COLO668 (cell line): ENCODE results near the gene CYP21A2.
"Not testable (repeated sequence)": the region's sequence is repeated elsewhere in the genome, so short reads cannot be mapped to it uniquely, and the experiment has no call there.

Experiments used
- DNase-seq: peaks from one replicate; lab custom pipeline; 2025; ENCODE audit not compliant: unreplicated experiment; lab: John Stamatoyannopoulos, UW

The CYP21A2 gene

DNA sequence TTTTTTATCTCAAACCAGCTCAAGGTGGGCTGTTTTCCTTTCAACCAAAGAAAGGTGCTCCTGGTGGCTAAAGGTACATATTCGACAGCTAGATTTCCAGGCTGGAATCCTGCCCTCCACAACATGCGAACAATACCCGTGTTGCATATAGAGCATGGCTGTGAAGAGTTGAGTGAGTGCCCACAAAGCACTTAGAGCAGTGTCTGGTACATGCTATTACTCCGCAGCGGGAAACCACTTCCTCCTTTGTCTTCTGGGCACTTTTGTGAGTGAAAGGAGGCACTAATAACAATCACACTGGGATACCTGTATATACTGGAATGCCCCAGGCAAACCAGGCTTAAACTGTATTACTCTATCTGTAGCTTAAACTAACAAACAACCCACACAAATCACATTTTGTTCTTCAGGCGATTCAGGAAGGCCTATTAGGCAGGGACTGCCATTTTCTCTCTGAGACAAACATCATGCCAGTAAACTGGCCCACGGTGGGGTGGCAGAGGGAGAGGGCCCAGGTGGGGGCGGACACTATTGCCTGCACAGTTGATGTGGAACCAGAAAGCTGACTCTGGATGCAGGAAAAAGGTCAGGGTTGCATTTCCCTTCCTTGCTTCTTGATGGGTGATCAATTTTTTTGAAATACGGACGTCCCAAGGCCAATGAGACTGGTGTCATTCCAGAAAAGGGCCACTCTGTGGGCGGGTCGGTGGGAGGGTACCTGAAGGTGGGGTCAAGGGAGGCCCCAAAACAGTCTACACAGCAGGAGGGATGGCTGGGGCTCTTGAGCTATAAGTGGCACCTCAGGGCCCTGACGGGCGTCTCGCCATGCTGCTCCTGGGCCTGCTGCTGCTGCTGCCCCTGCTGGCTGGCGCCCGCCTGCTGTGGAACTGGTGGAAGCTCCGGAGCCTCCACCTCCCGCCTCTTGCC lies at the start of gene CYP21A2:
Gene CYP21A2, plus strand, starts transcription at position 818 of the 927 bp plus-strand sequence. Its CDS starts 8 bp downstream, at position 826.
- DNase-seq = not testable (repeated sequence)

DNA sequence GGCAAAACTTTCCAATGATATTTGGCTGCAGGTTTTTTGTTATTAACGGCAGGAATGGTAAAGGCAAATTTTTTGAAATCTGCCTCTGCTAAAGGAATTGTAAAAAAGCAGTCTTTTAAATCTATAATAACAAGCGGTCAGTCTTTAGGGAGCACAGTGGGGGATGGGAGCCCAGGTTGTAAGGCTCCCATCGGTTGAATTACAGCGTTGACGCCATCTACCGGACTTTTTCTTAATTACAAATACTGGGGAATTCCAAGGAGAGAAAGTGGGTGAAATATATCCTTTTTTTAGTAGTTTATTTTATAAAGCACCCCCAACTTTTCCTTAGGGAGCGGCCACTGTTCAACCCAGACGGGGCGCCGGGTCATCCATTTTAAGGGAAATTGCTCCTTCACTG lies 48.9 kb upstream of the CYP21A2 start:
- DNase-seq = not testable (repeated sequence)

DNA sequence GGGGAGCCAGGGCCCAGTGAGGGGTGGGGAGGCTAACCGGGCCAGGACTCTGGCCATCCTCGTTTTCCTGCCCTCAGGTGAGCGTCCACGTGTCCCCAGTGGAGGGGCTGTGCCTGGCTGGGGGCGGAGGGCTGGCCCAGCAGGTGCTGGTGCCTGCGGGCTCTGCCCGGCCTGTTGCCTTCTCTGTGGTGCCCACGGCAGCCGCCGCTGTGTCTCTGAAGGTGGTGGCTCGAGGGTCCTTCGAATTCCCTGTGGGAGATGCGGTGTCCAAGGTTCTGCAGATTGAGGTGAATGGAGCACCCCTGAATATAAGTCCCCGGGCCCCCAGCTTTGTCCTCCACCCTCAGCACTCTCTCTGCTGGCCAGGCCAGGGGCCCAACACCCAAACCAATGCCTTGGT lies 43.8 kb upstream of the CYP21A2 start:
- not testable (repeated sequence) for DNase-seq

DNA sequence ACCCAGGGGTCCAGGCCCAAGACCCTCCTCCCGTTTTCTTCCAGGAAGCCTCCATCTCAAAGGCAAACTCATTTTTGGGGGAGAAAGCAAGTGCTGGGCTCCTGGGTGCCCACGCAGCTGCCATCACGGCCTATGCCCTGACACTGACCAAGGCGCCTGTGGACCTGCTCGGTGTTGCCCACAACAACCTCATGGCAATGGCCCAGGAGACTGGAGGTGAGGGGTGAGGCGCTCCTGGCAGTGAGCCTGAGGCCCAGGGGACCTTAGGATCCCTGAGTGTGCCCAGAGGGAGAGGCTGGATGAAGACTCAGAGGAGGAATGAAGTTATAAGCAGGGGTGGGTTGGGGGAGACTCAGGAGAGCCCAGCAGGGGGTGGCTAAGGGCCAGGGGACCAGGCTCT lies 41.8 kb upstream of the CYP21A2 start:
- not testable (repeated sequence) for DNase-seq

DNA sequence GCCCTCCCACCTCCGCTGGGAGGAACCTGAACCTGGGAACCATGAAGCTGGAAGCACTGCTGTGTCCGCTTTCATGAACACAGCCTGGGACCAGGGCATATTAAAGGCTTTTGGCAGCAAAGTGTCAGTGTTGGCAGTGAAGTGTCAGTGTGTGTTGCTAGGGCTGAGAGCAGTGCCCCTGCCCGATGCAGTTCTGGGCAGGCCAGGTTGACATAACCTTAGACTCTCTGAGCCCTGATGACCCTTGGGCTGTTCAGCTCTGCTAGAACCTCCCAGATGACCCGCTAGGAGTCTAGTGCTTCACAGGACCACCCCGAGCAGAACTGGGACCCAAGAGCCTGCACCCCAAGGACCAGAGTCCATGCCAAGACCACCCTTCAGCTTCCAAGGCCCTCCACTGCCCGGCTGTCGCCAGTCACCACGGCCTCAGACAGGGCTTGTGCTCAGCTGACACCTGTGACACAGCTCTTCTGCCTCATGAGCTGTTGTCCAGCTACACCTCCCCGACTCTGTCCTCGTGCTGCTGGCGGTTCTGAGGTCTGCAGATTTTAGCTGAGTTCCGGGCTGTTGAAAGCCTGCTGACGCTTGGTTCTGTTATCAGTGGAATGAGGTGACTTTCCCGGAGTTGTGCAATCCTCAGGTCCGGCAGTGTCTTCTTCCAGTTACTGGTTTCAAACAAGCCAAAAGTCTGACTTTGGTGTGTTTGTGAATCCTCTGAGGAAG lies 35.5 kb upstream of the CYP21A2 start:
- not testable (repeated sequence) for DNase-seq

DNA sequence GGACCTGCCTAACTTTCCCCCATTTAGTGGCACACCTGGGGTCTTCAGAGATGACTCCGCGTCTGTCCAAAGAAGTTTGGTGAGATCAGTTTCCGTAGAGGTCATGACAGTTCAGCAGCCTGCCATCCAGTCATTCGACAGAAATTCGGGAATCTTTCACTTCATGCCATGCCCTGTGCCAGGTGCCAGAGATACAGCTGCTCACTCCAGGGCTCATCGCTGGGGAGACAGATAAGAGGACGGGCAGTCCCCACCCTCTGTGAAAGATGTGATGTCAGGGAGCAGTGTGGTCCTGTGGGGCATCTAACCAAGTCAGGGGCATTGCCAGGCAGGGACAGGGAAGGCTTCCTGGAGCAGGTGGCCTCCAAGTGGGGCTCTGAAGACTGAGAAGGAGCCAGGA lies 34.9 kb upstream of the CYP21A2 start:
- DNase-seq = not testable (repeated sequence)

DNA sequence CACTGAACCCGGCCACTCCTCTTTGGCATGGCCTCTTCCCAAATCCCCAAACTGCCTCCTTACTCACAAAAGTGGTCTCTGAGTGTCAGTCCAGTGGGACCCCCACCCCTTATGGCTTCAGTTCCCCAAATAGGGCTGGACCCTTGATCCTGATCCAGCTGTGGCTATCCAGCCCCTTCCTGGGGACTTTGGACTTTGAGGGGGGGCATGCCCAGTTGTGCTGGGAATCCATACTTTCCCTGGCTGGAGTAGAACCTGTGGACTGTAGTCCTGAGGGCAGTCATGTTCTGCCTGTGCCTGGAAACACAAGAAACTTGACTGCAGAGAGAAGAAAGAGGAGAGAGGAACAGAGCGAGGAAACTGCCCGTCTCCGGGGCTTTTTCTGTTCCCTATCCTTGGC lies 33.8 kb upstream of the CYP21A2 start:
- DNase-seq = not testable (repeated sequence)

DNA sequence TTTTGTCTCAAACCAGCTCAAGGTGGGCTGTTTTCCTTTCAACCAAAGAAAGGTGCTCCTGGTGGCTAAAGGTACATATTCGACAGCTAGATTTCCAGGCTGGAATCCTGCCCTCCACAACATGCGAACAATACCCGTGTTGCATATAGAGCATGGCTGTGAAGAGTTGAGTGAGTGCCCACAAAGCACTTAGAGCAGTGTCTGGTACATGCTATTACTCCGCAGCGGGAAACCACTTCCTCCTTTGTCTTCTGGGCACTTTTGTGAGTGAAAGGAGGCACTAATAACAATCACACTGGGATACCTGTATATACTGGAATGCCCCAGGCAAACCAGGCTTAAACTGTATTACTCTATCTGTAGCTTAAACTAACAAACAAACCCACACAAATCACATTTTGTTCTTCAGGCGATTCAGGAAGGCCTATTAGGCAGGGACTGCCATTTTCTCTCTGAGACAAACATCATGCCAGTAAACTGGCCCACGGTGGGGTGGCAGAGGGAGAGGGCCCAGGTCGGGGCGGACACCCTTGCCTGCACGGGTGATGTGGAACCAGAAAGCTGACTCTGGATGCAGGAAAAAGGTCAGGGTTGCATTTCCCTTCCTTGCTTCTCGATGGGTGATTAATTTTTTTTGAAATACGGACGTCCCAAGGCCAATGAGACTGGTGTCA lies 33.2 kb upstream of the CYP21A2 start:
- not testable (repeated sequence) for DNase-seq

DNA sequence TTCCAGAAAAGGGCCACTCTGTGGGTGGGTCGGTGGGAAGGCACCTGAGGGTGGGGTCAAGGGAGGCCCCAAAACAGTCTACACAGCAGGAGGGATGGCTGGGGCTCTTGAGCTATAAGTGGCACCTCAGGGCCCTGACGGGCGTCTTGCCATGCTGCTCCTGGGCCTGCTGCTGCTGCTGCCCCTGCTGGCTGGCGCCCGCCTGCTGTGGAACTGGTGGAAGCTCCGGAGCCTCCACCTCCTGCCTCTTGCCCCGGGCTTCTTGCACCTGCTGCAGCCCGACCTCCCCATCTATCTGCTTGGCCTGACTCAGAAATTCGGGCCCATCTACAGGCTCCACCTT lies 32.7 kb upstream of the CYP21A2 start:
- not testable (repeated sequence) for DNase-seq

DNA sequence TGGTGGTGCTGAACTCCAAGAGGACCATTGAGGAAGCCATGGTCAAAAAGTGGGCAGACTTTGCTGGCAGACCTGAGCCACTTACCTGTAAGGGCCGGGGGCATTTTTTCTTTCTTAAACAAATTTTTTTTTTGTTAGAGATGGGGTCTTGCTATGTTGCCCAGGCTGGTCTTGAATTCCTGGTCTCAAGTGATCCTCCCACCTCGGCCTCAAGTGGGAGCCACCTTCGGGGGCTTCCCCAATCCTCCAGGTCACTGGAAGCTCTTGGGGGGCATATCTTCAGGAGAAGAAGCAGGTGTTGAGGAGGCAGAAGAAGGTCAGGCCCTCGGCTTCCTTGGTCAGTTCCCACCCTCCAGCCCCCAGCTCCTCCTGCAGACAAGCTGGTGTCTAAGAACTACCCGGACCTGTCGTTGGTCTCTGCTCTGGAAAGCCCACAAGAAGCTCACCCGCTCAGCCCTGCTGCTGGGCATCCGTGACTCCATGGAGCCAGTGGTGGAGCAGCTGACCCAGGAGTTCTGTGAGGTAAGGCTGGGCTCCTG lies 32.2 kb upstream of the CYP21A2 start:
- DNase-seq = not testable (repeated sequence)

DNA sequence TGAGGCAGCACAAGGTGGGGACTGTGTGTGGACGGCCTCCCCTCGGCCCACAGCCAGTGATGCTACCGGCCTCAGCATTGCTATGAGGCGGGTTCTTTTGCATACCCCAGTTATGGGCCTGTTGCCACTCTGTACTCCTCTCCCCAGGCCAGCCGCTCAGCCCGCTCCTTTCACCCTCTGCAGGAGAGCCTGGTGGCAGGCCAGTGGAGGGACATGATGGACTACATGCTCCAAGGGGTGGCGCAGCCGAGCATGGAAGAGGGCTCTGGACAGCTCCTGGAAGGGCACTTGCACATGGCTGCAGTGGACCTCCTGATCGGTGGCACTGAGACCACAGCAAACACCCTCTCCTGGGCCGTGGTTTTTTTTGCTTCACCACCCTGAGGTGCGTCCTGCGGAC lies 31.1 kb upstream of the CYP21A2 start:
- DNase-seq = not testable (repeated sequence)

DNA sequence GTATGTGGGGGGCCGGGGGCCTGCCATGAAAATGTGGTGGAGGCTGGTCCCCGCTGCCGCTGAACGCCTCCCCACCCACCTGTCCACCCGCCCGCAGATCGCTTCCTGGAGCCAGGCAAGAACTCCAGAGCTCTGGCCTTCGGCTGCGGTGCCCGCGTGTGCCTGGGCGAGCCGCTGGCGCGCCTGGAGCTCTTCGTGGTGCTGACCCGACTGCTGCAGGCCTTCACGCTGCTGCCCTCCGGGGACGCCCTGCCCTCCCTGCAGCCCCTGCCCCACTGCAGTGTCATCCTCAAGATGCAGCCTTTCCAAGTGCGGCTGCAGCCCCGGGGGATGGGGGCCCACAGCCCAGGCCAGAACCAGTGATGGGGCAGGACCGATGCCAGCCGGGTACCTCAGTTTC lies 30.2 kb upstream of the CYP21A2 start:
- DNase-seq = not testable (repeated sequence)

DNA sequence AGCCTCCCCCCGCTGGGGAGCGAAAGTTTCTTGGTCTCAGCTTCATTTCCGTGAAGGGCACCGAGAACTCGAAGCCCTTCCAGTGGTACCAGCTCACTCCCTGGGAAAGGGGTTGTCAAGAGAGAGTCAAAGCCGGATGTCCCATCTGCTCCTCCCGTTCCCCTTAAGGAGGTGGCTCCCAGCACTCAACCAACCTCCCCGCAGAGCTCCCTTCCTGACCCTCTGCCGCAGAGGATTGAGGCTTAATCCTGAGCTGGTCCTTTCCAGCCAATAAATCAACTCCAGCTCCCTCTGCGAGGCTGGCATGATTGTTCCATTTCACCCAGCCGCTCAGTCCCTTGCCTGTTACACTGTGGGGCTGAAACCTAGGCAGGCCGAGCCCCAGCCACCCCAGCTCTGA lies 29.6 kb upstream of the CYP21A2 start:
- not testable (repeated sequence) for DNase-seq

DNA sequence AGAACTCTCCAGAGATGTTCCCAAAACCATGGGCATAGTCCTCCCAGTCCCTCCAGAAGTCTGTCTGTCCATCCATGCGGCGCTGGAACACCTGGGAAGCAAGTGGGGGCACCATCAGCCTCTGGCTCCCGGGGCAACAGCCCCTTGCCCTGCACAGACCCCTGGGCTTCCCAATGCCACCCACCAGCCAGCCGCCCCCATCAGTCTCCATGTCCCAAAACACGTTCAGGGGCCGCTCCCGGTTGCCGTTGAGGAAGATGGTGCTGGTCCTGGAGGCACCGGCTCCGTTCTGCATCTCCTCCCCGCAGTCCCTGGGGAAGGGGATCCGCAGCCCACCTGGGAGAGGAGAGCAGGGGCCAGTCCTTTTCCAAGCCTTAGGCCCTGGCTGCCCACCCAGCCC lies 28.7 kb upstream of the CYP21A2 start:
- DNase-seq = not testable (repeated sequence)

DNA sequence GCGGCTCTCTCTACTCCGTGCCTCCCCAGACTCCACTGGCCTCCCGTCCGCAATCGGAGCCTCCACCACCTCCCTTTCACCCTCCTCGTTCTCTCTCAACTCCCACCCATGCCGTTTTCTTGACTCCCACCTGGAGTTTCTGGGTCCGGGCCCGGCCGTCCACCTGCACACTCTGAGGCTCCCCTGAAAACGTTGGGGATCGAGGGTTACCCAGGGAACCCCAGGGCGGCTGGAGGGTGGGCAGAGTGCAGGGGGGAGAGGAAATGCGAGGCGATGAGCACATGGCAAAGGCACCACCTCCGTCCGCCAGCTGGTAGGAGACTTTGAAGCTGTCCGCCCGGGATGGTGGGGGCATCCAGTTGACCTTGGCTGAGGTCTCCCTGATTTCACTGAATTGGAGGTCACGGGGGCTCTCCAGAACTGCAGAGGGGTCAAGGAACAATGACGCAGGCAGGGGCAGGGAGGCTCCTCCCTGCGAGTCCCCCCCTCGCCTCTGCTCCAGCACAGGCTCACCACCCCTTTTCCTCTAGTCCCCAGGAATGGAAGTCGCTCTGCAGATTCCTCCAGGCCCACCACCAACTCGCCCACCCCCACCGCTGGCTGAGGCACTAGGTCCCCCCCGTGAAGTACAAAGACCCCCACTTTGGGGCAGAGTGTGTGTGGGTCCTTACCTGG lies 27.2 kb upstream of the CYP21A2 start:
- DNase-seq = not testable (repeated sequence)

DNA sequence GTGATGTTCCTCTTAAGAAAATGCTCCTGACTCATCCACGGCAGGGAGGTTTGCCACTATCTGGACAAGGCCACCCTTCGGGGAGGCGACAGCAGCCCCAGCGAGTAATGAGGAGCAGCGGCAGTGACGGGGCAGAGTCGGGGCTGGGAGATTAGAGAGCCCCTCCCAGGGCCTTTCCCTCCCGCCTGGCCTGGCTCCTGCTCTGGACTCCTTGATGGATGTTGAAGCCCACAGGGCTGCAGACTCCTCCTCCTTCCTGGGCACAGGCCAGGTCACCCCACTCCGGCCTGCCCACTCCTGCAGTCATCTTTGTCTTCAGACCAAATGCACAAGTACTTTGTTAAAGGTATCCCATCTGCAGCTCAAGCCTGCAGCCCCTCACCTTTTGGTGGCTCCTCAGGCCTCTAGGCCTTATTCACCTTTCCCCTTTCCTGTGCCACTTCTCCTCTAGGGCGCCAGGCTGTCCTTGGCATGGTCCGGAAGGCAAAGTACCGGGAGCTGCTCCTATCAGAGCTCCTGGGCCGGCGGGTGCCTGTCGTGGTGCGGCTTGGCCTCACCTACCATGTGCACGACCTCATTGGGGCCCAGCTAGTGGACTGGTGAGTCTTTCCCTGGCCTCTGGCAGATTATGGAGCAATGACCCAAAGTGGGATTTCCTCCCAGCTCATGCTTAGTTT lies 25.1 kb upstream of the CYP21A2 start:
- DNase-seq = not testable (repeated sequence)

DNA sequence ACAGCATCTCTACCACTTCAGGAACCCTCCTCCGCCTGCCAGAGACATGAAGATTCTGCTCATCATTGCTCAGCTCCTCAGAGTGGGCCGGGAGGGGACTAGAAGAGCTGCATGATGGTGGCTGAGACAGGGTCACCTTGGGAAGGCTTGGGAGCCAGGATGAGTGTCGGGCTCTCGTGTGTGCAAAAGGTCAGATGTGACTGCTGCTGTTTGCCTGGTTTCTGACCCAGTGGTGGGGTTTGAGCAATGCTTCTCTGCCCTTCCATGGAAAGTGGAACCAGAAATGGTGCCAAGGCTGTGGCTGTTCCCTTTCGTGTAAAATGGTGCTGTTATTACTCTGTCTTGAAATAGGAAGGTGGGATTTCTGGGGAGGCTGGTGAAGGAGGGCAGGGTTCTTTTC lies 24.5 kb upstream of the CYP21A2 start:
- not testable (repeated sequence) for DNase-seq

DNA sequence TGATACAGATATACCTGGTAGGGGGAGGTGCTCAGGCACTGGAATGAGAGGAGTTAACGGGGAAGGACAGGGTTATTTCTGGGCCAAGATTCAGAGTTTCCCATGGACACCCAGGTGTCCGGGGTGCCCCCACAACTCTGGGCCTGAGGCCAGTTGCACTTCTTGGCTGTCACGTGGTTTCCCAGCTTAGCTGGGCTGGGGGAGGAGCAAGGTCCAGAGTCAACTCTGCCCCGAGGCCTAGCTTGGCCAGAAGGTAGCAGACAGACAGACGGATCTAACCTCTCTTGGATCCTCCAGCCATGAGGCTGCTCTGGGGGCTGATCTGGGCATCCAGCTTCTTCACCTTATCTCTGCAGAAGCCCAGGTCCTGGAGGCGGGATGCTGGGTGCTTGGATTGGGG lies 23.7 kb upstream of the CYP21A2 start, which contains the start of gene C4B:
Gene C4B, plus strand, starts transcription at position 249 of the 400 bp plus-strand sequence. Its CDS starts 51 bp downstream, at position 300.
- not testable (repeated sequence) for DNase-seq

DNA sequence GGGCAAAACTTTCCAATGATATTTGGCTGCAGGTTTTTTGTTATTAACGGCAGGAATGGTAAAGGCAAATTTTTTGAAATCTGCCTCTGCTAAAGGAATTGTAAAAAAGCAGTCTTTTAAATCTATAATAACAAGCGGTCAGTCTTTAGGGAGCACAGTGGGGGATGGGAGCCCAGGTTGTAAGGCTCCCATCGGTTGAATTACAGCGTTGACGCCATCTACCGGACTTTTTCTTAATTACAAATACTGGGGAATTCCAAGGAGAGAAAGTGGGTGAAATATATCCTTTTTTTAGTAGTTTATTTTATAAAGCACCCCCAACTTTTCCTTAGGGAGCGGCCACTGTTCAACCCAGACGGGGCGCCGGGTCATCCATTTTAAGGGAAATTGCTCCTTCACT lies 16.1 kb upstream of the CYP21A2 start:
- DNase-seq = not testable (repeated sequence)

DNA sequence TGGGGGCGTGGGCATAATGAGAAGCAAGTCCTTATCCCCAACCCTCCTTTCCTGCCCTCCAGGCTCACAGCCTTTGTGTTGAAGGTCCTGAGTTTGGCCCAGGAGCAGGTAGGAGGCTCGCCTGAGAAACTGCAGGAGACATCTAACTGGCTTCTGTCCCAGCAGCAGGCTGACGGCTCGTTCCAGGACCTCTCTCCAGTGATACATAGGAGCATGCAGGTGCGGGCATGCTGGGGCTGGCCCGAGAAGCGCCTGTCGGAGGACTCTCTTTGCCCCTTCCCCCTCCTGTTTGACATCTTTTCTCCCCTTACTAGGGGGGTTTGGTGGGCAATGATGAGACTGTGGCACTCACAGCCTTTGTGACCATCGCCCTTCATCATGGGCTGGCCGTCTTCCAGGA lies 9.6 kb upstream of the CYP21A2 start:
- not testable (repeated sequence) for DNase-seq
